SK-N-SH (cell line): ENCODE results near the gene TESMIN.

Experiments used
- CTCF ChIP-seq: fragments of 200-600 bp; sonication (generic); IDR thresholded peaks from 2 replicates; pipeline ENCODE4 v1.6.1; 2017; ENCODE audit warnings: antibody characterized with exemption, mild to moderate bottlenecking, moderate library complexity
- EZH2phosphoT487 ChIP-seq: fragments of 200-600 bp; sonication (generic); IDR thresholded peaks from 2 replicates; pipeline ENCODE4 v1.6.1; 2017; ENCODE audit warnings: low read depth, mixed run types, mild to moderate bottlenecking, antibody characterized with exemption, moderate library complexity, borderline replicate concordance
- JUND ChIP-seq: IDR thresholded peaks from 2 replicates; pipeline ENCODE4 v1.4.0; 2012
- MAX ChIP-seq: IDR thresholded peaks from 2 replicates; pipeline ENCODE4 v1.4.0; 2012; ENCODE audit warnings: low read depth
- POLR2AphosphoS5 ChIP-seq: IDR thresholded peaks from 2 replicates; pipeline ENCODE4 v1.6.1; 2012; ENCODE audit warnings: low read depth, low read length
- RAD21 ChIP-seq: IDR thresholded peaks from 2 replicates; pipeline ENCODE4 v1.6.1; 2012; ENCODE audit warnings: mild to moderate bottlenecking, low read length
- RCOR1 ChIP-seq: fragments of 150-350 bp; IDR thresholded peaks from 2 replicates; pipeline ENCODE4 v1.6.1; 2017; ENCODE audit warnings: antibody characterized with exemption, low read length
- RFX5 ChIP-seq: IDR thresholded peaks from 2 replicates; pipeline ENCODE4 v1.6.1; 2012; ENCODE audit warnings: mild to moderate bottlenecking, improper control_type of control experiment, low read length
- SIN3A ChIP-seq: IDR thresholded peaks from 2 replicates; pipeline ENCODE4 v1.6.1; 2012; ENCODE audit warnings: low read depth, mild to moderate bottlenecking, low read length, moderate library complexity, borderline replicate concordance
- YY1 ChIP-seq: IDR thresholded peaks from 2 replicates; pipeline ENCODE4 v1.4.0; 2012; ENCODE audit warnings: low read depth, mild to moderate bottlenecking

- TF ChIP-seq CTCF (no peak), POLR2AphosphoS5 (no peak), YY1 (no peak), RFX5 (no peak), SIN3A (no peak), MAX (no peak), EZH2phosphoT487 (no peak), JUND (no peak), RAD21 (no peak), RCOR1 (no peak)
Observed at GRCh38 chr11:68773521-68774193, 22.3 kb upstream of the TESMIN start.
